Left forelimb (tissue), 1 donor: ENCODE measurements around the gene SYNDIG1L.
"Not testable (repeated sequence)": the region's sequence is repeated elsewhere in the genome, so short reads cannot be mapped to it uniquely, and the experiment has no call there.

Source experiments
- DNase-seq: peaks from one replicate; pipeline ENCODE4 v3.0.0-alpha.2; 2018; ENCODE audit warnings: low spot score

The SYNDIG1L gene

DNA sequence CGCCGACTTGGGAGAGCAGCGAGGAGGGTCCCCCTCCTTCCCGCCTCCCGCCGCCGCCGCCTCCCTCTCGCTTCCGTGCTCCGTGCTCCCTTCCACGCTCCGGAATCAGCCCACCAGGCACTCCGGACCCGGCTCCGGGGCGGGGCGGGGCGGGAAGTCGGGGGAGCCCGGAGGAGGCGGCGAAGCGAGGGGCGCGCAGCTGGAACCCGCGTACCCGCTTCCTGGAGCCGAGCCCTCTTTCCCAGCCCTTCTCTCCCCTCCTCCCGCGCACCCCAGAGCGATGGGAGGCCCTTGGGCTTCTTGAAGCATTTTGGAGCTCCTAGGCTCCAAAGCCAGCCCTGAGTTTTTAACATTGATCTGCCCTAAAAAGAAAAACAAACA is at the start of gene SYNDIG1L:
Gene SYNDIG1L (minus strand): TSS at position 9 of the 381 bp plus-strand sequence. CDS start 16,466 bp downstream, outside the sequence.
- peak; percentile 40 for DNase-seq

DNA sequence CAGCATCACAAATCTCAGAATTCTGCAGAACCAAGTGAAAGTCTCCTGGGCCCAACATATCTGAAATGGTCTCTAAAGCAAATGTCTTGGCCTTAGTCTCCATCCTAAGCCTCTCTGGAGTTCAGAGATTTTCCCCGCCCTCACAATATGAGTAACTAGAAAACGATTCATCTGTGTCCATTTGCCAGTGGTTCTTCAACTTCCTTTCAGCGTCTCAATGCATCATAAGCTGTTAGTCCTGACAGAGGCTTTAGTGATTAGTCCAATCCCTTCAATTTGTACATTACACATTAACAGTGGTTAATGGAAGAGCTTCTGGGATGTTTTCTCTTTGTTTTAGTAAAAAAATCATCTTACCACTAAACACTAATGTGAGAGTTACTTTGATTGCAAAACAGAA is 49.7 kb upstream of the SYNDIG1L start:
- no peak for DNase-seq

DNA sequence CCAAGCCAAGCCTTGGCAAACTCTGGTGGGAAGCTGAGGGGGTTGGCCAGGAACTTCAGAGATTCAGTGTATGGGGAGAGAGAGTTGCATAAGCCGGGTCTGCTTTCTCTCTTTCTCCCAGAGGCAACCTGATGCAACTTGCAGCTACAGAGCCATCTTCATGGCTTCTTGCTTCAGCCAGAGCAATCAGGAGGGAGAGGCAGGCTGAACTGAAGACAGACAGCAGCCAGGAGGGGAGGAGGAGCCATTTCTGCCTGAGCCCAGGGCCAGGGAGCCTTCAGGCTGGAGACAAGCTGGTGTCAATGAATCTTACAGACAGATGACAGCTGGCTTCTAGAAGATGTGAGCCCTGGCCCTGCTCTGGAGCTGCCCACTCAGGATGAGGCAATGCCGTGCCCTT is 48.4 kb upstream of the SYNDIG1L start:
- DNase-seq, result no peak

DNA sequence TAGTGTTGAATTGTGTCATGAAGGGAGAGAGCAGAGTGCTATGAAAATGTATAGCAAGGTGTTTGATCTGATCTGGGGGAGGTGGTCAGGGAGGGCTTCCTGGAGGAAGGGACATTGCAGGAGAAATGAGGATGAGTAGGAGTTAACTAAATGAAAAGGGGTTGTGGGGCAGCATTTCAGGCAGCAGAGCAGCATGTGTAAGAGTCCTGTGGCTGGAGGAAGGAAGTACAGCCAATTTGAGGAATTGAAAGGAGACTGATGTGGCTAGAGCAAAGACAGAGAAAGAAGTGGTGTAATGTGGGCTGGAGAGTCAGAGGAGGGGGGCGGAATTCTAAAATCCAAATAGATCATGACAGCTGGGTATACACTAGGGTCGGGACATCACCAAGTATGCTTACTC is 46.6 kb upstream of the SYNDIG1L start:
- DNase-seq, result no peak

DNA sequence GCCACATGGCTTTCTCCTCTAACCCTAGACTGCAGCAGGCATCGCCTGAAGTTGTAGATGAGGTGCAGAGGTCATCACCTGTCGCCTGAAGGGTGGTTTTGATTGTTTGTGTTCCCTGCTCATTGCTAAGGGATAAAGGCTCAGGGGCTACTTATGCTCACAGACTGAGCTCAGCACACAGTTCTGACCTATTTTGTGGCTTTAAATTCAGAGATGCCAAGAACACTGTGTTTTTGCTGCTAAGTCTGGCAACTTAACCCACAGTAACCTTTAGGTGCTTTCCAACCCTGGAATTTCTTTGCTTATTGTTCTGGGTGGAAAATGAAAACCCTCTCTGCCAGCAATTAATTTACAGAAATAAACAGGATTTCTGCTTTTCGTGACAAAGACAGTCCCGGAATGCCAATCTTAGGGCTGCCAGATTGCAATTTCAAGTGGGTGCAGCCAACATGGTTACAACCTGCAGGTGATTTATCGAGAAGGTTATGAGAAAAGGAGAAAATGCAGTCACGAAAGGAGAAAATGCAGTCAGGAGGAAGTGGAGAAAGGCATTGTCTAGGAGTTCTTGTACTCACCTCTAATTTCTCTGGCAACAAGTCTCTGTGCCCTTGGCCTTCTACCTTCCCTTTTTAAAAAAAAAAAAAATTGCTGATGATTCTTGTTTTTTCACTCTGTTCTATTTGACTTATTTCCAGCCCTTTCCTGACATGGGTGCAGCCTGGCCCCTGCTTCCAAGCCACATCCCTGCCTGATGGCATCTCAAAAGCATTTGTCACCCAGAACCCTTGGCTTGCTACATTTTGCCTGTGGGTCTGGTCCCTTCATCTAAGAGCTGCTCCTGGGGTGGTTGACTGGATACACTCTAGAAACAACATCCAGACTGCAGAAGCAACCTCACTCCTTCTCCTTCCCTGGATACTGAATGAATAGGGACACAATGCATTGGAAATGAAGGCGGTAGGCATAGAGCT is 43.8 kb upstream of the SYNDIG1L start:
- DNase-seq, result no peak

DNA sequence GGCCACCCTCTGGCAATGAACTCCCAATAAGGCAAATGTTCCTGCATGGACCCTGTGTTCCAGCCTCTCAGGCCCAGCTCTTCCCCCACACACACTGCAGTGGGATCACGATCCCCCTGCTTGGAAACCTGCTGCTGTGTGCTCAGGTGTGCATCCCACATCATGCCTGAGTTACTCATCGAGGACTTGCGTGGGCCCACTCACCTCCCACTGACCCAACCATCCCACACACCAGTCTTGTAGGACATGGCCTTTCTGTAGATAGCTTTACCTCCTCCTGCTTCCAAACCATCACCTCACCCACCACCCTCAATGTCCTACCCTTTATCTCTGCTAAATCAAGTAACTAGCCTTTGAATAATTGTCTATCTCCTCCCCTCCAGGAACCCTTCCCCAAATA is 42.5 kb upstream of the SYNDIG1L start:
- DNase-seq, result no peak

DNA sequence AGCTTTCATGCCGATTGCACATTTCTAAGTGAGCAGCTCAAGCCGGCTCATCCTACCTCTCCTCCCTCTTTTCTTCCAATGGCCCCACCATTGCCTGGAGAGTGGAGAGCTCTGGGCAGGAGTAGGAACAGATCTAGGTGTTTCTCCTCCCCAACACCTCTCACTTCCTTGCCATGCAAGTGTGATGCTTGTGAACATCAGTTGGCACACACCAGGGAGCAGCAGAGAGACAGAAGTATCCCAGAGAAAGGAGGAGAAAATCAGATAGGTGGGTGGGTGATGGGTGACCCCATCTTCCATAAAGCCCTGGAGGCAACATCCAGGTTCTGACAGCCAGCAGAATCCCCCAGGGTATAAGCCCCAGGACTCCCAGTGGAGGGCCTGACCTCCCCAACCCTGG is 39.3 kb upstream of the SYNDIG1L start:
- no peak for DNase-seq

DNA sequence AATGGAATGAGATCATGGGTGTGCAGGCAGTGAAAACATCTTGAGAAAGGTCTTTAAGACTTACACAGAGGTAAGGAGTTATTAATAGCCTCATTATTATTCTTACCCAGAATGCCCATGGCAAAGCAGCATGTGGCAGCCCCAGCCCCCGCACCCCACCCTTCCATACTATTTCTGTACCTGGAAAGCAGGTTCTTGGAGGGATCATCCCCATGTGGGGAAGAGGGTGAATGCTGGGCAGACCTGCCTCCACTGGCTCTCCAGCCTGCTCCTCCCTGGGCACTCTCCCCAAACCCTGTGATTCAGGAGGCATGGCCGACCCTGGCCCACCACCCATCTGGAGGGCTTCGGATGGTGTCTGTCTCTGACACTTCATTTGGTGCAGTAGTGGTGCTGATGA is 38.8 kb upstream of the SYNDIG1L start:
- DNase-seq, result no peak

DNA sequence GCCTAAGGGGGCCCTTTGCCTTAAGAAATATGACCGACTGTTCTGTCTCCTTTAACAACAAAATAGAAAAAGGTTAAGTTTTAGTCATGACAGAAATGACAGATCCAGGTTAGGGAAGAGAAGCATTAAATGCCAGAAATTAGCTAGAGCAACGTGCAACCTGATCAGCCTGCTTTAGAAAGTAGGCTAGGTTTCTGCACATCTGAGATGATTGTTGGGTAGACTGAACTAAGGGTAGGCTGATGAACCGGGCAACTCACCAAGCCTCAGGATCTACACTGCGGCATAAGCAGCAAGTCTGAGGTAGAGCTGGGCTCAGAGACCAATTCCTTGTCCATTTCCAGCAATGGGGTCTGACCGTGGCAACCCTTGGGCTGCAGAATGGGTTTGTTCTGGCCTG is 37.7 kb upstream of the SYNDIG1L start:
- no peak for DNase-seq

DNA sequence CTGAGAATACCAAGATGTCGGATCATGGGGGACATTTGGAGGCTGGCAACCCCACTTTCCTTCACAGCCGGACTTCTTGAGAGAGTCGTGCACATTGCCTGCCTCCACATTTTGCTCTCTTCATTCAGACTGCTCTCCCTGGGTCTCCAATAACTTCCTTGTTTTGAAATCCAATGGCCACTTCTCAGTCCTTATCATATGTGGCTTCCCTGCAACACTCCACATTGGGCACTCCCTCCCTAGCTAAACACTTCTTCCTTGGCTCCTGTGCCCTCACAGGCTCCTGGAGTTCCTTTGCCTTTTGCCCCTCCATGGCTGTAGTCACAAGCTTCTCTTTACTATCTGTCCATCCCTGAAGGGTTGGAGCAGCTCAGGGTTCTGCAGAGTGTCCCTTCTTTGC is 37.0 kb upstream of the SYNDIG1L start:
- DNase-seq, result no peak

DNA sequence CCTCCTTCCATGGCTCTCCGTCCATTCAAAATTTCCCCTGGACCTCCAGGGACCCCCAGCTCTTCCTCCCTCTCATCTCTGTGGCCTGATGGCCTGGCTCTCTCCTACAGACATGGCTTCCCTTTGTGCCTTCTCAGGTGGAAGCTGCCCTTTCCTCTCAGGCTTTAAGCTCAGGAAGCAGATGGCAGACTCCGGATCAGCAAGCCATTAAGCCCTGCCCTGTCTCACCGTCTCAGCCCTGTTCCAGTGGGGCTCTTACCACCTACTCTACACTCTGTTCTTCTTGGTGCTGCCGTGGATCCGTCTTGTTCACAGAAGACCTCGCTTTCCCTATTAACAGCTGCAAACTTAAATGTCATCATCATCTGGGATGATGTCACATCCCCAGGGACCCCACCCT is 34.0 kb upstream of the SYNDIG1L start:
- no peak for DNase-seq

DNA sequence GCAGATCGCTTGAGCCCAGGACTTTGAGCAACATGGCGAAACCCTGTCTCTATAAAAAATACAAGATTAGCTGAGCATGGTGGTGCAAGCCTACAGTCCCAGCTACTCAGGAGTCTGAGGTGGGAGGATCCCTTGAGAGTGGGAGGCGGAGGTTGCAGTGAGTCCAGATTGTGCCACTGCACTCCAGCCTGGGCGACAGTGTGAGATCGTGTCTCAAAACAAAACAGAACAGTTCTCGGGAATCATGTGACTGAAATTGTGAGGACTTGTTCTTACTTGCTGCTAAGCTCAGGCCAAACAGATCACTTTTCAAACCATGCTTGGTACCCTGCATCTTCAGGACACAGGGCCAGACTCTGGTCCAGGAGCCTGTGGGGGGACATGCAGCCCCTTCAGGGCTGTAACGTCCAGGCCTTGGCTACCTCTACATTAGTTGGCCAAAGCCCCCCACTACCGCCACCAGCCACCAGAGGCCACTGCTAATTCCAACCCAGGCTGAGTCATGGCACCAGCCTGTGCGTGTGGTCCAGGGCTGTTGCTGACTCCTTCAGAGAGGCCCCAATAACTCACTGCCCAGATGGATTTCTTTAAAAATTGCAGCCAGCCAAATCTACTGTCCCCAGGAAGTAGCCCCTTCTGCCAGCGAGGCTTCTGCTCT is 33.4 kb upstream of the SYNDIG1L start:
- DNase-seq, result no peak

DNA sequence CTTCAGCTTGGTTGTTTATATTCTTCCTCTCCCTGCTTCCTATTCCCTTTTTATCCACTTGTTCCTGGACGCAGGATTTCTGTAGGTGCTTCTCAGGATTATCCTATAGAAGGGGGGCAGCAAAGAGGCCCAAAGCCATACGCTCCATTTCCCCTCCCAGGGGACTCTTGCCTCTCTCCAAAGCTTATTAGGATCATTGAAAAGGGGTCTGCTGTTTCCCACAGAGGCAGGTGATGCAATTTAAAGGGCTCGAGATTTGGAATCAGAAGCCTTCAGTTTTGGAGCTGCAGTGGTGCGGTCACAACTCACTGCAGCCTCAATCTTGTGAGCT is 31.5 kb upstream of the SYNDIG1L start:
- DNase-seq, result no peak

DNA sequence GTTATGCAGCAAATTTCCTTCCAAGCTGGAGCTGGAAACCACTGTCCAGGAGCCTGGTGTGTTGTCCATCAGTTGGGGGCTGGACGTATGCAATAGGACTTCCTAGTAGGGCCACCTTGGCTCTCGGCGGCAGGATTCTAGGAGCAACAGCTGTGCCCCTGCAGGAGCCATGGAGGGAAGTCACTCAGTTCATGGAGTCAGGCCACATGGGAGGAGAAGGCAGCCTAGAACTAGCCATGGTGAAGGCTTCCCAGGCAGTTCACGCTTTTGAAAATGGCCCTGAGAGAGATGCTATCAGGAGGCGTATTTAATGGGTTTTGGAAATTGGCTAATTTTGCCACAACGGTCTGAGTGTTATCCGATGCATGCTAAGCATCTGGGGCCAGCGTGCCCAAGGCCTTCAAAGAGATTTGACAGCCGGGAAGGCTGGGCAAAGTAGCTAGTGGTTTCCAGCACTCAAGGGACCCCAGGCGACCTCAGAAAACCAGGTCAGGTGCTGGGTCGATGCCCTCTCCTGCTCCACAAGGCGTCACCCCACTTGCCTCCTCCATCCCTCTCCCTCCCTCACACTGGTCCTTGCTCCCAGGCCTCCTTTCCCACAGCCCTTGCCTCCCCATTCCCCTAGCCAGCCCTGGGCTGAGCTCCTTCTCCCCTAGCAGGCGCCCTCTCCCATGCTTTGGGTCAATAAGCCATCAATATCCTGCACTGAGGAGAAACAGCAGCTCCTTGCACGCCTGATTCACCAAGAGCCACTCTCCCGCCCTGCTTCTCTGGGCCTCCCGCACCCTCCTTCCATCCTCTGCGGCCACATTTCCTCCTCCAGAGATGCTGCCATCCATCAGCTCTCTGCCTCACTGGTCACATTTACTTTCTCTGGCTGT is 30.9 kb upstream of the SYNDIG1L start:
- DNase-seq, result no peak

DNA sequence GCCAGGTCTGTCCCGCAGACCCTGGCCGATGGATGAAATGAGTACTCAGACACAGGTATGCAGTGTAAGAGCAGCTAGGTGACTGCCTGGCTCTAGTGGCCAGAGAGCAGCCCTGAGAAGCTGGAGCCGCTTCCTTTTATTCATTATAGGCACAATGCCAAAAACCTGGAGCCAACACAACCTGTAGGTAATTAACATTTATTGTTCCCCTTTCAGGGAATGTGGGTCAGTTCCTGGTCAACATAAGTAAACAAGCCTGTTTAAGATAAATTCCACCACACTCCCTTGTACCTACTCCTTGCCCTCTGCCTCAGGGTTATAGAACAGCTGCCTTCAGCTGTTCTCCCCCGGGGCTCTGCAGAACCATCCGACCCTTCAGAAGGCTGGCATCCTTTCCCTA is 28.4 kb upstream of the SYNDIG1L start:
- DNase-seq, result not testable (repeated sequence)

DNA sequence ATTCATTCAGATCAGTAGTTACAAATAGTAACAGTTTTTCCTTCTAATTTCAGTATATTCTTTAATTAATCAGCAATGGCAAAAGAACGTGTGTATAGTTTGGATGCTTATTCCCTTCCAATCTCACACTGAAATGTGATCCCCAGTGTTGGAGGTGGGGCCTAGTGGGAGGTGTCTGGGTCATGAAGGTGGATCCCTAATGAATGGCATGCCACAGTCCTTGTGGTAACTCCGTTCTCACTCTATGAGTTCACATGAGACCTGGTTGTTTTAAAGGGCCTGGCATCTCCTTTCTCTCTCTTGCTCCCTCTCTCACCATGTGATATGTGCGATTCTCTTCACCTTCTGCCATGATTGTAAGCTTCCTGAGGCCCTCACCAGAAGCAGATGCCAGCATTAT is 18.9 kb upstream of the SYNDIG1L start:
- DNase-seq, result no peak

DNA sequence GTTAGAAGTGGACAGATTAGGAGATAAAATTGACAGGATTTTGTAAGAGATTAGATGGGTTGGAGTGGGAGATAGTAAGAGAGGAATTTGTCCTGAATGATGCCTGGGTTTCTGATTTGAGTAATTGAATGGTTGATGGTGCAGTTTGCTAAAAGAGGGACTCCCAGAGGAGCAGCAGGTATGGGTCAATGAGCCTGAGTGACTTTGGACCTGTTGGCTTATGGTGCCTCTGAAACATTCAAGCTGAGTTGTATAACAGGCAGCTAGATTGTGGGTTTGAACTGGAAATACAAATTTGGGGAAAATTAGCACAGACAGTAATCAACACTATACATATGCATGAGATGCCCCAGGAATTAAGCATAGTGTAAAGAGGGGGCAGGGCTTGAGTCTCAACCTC is 16.7 kb upstream of the SYNDIG1L start:
- no peak for DNase-seq

DNA sequence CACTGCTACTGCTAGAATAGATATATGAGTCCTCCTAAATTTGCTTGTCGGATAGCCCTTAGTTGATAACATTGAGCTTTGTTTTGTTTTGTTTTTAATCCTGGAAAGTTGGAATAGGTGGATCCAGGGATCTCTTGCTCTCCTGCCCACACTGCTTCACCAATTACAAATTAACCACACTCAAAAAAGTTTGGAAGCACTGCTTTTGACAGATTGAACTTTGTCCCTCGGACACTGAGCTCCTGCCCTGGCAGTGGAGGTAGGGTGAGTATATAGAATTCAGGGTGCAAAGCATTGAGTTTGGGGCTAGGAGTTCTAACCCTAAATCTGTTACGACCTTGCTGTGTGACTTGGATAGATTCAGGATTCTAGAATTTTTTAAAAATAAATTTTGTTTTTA is 15.1 kb upstream of the SYNDIG1L start:
- no peak for DNase-seq

DNA sequence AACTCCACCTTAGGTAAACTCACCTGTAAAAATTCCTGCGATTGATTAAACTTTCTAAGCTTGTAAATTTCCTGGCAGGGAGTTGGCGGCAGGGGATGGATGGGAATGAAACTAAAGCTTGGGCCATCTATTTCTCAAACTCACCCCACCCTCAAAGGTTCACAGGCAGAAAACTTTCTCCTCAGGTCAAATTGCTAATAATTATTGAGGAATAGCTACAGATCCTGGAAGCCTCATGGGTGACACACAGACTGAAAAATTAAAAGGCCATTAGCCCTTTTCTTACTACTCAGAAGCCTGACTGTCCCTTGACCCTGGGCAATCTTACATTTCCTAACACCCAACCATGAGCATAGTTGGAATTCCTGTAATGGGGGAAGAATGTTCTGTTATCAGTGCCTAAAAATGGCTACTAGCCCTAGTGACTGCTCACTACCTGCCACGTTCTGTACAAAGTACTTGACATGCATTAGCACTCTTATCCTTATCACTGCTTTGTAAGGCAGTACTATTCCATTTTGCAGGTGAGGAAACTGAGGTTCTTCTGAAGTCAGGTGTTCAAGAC is 12.4 kb upstream of the SYNDIG1L start:
- DNase-seq, result no peak

DNA sequence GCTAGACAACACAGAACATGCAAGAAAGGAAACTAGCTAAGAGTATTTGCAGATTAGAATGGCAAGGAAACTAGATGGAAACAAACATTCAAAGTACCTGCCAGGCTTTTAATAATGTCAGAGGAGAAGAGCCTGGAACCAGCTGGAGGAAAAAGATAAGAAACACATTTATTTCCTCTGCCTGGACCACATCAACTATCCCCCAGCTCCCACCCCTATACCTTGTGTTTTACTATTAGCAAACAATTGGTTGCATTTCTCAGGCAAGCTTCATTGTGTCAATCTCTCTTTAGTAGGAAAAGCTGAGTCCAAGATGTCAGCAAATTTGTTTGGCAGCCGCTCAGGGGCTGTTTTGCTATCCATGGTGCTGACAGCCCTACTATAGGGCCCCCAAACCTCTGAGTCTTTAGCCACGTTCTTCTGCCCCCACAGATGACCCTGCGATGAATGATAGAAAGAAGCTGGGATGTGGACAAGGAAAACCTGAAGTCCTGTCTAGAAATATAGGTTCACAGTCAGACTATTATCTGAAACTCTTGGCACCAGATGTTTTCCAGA is 11.6 kb upstream of the SYNDIG1L start:
- DNase-seq, result peak; percentile 31

DNA sequence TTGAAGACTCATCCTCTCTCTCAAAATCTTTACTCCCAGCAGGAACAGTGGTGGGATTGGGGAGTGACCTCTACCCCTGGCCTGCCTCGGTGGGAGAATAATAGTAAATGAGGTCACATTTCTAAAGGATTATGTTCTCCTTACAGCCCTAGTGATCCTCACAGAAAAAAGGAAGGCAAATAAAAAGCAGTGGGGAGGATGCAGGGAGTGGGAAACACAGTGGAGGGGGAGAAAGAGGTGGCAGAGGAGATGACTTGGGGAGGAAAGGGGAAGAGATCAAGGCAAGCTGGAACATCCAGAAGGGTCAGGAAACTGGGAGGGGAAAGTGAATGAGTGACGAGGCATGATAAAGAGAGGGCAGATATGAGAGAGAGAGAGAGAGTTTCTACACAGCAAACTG is 8.3 kb upstream of the SYNDIG1L start:
- DNase-seq, result no peak

DNA sequence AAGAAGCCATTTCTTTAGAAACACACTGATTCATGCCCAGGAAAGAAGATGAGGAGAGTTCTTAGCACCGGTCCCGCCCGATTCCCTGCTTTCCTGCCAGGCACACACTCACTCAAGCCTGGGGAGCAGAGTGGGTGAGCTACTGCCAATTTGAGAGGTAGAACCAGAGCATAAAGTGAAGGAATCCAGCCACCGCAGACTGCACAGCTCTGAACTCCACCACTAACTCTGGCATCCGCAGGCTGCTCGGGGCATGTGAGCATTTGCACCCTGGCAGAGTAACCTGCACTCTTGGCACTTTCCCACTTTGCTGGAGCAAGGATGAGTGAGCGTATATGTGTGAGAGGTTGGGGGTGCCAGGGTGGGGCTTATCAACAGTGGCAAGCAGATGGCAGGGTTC is 4.0 kb upstream of the SYNDIG1L start:
- DNase-seq, result no peak
